SH-SY5Y (cell line): ENCODE measurements around the gene PHLPP1.

Experiments
- GATA2 ChIP-seq: IDR thresholded peaks from 2 replicates; pipeline ENCODE4 v1.6.1; 2011; ENCODE audit warnings: mild to moderate bottlenecking, low read depth, low read length
- GATA3 ChIP-seq: IDR thresholded peaks from 2 replicates; pipeline ENCODE4 v1.6.1; 2011; ENCODE audit warnings: low read depth, mild to moderate bottlenecking, low read length, moderate library complexity

- TF ChIP-seq GATA2: no peak
- TF ChIP-seq GATA3: no peak
These were observed 24.6 kb downstream of the PHLPP1 start for GRCh38 chr18:62739911-62740310.
